ENCODE results near the gene RPGR.

The RPGR gene

GRCh38 chrX:38256019-38256418 lies 71.3 kb downstream of the RPGR start:
- DNase-seq = no peak

- no peak for DNase-seq
These were observed 77.3 kb downstream of the RPGR start for GRCh38 chrX:38249965-38250364.

GRCh38 chrX:38247051-38247450 lies 80.3 kb downstream of the RPGR start:
- DNase-seq = no peak

- no peak for DNase-seq
These were observed 86.8 kb downstream of the RPGR start for GRCh38 chrX:38240541-38240940.

- no peak for DNase-seq
These were observed 90.3 kb downstream of the RPGR start for GRCh38 chrX:38236901-38237615.

GRCh38 chrX:38233891-38234667 lies 93.2 kb downstream of the RPGR start:
- DNase-seq = no peak

GRCh38 chrX:38232079-38232686 lies 95.1 kb downstream of the RPGR start:
- no peak for DNase-seq

- no peak for DNase-seq
These were observed 102.2 kb downstream of the RPGR start for GRCh38 chrX:38225093-38225492.

GRCh38 chrX:38224160-38224559 lies 103.1 kb downstream of the RPGR start:
- no peak for DNase-seq

GRCh38 chrX:38221391-38221929 lies 105.8 kb downstream of the RPGR start:
- no peak for DNase-seq

- DNase-seq = no peak
These were observed 106.6 kb downstream of the RPGR start, which contains the start of gene SRPX for GRCh38 chrX:38220415-38221390. Gene SRPX (minus strand): TSS chrX:38220871. CDS start chrX:38220792, 79 bp downstream.

GRCh38 chrX:38220024-38220414 lies 107.3 kb downstream of the RPGR start:
- no peak for DNase-seq

Measured in activated CD4-positive, alpha-beta T cell treated with anti-CD3 and anti-CD28 coated beads, Interleukin-2, amount 50 U/mL, for 1 hour (primary cell).